Vagina (tissue), 2 donors: ENCODE data around the gene FZR1.
"Not testable (repeated sequence)": the region's sequence is repeated elsewhere in the genome, so short reads cannot be mapped to it uniquely, and the experiment has no call there.

Experiments used
- POLR2AphosphoS5 ChIP-seq, 2 donors: sonication (generic); formaldehyde crosslinking; IDR thresholded peaks; one replicate each; pipeline ENCODE4 v1.9.0; 2017; ENCODE audit warnings: antibody characterized with exemption in 2 of 2, mild to moderate bottlenecking in 2 of 2, low read depth in 1 of 2; ENCODE audit not compliant: insufficient read depth in 1 of 2
- TF ChIP-seq, protein P1 (sequence below), 3 experiments: fragments of 450-650 bp in 2 of 3; fragments of 200-600 bp in 1 of 3; sonication (generic) in 1 of 3; IDR thresholded peaks; one replicate each; pipeline ENCODE4 v1.5.1; 2017 to 2019; ENCODE audit warnings: antibody characterized with exemption in 3 of 3, mild to moderate bottlenecking in 2 of 3, moderate library complexity in 2 of 3

DNA sequence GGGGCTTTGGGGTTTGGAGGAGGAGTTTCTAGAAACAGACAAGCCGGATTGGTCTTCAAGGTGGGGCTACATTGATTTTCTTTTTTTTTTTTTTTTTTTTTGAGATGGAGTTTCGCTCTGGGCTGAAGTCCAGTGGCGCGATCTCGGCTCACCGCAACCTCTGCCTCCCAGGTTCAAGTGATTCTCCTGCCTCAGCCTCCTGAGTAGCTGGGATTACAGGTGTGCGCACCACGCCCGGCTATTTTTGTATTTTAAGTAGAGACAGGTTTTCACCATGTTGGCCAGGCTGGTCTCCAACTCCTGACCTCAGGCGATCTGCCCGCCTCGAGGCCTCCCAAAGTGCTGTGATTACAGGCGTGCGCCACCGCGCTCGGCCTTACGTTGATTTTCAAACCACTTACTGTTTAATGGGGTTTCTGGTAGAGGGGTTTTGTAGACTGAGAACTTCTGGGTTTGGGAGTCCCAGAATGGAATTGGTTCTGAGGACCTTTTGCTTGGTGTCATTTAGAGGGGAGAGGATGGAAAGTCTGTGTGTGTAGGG lies 2.1 kb downstream of the FZR1 start:
- TF ChIP-seq, protein P1, sequence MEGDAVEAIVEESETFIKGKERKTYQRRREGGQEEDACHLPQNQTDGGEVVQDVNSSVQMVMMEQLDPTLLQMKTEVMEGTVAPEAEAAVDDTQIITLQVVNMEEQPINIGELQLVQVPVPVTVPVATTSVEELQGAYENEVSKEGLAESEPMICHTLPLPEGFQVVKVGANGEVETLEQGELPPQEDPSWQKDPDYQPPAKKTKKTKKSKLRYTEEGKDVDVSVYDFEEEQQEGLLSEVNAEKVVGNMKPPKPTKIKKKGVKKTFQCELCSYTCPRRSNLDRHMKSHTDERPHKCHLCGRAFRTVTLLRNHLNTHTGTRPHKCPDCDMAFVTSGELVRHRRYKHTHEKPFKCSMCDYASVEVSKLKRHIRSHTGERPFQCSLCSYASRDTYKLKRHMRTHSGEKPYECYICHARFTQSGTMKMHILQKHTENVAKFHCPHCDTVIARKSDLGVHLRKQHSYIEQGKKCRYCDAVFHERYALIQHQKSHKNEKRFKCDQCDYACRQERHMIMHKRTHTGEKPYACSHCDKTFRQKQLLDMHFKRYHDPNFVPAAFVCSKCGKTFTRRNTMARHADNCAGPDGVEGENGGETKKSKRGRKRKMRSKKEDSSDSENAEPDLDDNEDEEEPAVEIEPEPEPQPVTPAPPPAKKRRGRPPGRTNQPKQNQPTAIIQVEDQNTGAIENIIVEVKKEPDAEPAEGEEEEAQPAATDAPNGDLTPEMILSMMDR (IDR thresholded peaks at IDR 0.05) = not testable (repeated sequence)
- not testable (repeated sequence) for TF ChIP-seq POLR2AphosphoS5 (IDR thresholded peaks at IDR 0.05; ENCODE audit: insufficient read depth in 1 of 2, low read depth in 1 of 2)
